Hematopoietic multipotent progenitor cell treated with erythropoietin and hydrocortisone succinate and interleukin-3 and kit ligand, for 8 days (in vitro differentiated cells): ENCODE data around the gene YBEY.
"Not testable (repeated sequence)": the region's sequence is repeated elsewhere in the genome, so short reads cannot be mapped to it uniquely, and the experiment has no call there.

Experiments used
- DNase-seq: peaks from one replicate; pipeline ENCODE4 v3.0.0-alpha.2; 2015

The YBEY gene

DNA sequence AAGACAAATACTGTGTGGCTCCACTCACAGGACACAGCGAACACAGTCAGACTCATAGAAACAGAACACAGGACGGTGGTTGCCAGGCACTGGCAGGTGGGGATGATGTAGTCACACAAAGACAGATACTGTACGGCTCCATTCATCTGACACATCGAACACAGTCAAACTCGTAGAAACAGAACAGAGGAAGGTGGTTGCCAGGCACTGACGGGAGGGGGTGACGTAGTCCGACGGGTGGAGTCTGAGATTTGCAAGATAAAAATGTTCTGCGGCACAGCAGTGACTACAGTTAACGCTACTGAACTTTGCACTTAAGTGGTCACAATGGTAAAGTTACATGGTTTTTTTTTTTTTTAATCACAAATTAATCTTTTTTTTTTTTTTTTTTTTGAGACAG, 18.8 kb downstream of the YBEY start:
- DNase-seq = peak; percentile 67

DNA sequence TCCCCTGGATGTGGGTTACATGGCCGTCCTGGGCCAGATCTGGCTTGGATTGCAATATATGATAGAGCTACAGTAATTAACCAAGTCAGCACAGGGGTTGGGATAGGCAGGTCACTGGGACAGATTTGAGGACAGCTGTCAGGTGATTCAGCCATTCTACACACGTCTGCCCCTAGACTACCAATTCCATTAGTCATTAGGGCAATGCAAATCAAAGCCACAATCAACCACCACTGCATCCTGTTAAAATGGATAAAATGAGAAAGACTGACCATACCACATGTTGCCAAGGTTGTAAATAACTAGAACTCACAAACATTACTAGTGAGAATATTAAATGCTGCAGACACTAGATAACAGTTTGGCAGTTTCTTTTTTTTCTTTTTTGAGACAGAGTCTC, 21.5 kb downstream of the YBEY start:
- peak; percentile 83 for DNase-seq

DNA sequence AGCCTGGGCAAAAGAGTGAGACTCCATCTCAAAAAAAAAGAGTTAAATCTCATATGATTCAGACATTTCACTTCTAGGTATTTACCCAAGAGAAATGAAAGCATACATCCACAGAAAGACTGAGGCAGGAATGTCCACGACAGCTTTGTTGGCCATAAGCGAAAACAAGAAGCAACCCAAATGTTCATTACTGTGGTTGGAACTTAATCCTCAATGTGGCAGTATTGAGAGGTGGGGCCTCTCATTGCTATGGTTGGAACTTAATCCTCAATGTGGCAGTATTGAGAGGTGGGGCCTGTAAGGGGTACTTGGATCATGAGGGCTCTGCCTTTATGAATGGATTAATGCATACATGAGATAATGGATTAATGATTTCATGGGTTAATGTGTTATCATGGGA, 22.3 kb downstream of the YBEY start:
- DNase-seq = no peak

DNA sequence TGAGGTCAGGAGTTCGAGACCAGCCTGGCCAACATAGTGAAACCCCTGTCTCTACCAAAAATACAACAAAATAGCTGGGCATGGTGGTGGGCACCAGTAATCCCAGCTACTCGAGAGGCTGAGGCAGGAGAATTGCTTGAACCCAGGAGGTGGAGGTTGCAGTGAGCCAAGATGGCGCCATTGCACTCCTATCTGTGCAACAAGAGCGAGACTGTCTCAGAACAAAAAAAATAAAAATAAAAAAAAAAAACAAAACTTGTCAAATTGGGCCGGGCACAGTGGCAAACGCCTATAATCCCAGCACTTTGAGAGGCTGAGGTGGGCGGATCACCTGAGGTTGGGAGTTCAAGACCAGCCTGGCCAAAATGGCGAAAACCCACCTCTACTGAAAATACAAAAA, 24.1 kb downstream of the YBEY start:
- not testable (repeated sequence) for DNase-seq

DNA sequence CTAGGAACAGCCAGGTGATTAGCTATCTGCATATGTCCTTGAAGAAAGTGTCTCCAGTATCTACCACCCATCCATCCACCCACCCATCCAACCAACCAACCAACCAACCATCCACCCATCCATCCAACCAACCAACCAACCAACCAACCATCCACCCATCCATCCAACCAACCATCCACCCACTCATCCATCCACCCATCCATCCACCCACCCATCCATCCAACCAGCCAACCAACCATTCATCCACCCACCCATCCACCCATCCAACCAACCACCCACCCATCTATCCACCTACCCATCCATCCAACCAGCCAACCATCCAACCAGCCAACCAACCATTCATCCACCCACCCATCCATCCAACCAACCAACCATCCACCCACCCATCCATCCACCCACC, 25.4 kb downstream of the YBEY start:
- DNase-seq = no peak

DNA sequence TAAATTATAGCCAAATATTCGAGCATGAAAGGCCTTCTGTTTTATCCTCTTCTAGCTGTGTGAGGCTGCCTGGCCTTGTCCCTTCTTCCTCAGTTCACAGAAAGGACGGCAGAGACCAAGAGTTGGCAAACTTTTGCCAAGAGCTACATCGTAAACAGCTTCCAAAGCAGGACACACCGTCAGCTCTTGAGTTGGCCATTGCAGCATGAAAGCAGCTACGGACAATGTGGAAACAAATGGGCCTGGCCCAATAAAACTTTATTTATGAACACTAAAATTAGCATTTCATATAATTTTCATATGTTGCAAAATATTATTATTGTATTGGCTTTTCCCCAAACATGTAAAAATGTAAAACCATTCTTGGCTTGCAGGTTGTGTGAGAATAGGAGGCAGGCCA, 26.8 kb downstream of the YBEY start:
- no peak for DNase-seq

DNA sequence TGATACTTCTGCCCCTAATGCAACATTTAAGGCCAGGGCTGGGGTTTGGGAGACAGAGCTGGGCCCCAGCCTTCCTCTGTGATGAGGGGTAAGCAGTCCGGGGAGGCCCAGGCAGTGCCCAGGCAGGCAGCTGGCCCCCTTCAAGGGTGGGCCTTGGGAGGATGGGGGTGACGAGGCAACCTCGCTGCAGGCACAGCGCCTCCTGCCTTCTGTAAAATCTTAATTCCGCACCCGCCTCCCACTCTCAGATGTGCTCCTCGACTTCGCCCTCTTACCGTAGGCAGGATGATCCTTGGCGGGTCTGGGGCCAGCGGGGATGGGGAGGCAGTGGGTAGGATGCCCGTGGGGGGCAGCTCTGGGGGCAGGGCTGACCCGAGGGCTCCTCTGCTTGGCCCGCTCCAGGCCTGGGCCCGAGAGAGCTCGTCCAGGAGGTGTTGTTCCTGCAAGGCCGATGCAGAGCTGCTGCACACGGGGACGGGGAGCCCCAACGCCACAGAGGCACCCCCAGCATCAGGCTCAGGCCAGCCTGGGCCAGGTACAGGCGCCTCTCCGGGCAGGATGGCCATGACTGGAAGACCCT, 28.4 kb downstream of the YBEY start:
- DNase-seq = no peak

DNA sequence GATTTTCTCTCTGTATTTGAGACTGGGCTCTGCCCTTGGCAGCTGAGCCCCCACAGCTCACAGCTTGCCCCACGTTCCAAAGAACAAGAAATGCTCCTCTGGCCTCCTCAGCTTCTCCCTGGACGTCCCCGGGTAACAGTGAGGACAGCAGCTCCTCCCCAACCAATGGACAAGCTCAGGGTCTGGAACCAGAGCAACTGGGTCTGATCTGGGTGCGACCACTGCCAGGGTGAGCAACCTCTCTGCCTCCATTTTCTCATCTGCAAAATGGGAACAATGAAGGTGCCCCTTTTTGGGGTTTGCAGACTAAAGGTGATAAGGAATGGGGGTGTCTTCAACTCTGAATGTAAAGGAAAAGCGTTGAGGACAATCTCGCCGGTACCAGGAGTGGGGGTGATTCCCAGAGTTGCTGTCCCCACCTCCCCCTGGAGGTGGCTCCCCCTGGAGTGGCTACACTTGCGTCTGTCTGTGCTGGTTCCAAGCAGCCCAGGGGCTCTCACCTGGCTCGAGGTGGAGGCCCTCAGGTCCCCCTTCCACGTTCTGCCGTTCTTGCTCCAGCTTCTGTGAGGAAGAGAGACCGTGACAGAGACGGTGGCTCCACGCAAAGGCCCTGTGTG, 30.7 kb downstream of the YBEY start:
- DNase-seq = no peak

DNA sequence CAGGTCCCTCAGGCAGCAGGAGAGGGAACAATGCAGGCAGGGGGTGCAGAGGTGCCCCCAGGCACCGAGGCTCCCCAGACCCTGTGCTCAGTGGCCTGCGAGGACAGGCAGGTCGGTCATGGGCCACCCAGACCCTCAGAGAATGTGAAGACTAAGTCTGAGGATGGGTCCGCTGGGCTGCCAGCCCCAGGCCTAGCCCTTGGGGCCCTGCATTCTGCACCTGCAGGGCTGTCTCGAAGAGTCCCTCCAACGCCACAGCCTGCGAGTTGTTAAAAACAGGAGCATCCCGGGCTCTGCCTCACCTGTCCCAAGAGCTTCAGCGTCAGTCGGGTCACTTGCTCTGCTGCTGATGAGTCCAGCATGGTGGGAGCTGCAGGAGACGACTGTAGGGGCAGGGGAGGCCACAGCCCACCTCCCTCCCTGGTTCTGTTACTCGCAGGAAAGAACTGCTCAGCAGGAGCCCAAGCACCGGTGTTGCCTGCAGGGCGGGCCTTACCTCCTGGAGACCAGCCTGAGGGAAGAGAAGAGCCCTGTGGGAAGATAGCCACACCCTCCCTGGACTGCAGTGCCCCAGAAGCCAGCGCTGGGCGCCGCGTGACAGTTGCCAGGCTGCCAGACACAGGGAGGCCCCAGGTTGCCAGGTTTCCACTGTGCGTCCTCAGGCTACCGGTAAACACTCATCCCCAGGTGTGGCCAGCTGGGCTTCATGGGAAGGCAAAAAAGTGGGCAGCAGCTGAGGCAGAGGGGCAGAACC, 31.7 kb downstream of the YBEY start:
- peak; percentile 52 for DNase-seq

DNA sequence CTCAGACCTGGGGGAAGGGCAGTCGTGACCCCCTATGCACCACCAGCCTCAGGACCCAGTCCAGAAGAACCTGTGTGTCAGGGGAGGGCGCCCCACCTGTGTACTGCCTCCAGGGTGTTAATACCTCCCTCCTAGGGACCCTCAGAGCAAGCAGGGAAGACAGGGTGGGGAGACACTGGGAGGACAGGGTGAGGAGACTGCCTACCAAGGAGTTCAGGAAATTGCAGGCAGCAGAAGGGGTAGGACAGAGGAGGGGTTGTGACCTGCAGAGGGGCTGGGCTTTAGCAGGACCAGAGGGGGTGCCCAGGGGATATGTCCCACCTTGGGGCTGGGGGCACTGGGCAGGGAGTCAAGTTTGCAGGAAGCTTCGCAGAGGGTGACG, 32.3 kb downstream of the YBEY start:
- no peak for DNase-seq

DNA sequence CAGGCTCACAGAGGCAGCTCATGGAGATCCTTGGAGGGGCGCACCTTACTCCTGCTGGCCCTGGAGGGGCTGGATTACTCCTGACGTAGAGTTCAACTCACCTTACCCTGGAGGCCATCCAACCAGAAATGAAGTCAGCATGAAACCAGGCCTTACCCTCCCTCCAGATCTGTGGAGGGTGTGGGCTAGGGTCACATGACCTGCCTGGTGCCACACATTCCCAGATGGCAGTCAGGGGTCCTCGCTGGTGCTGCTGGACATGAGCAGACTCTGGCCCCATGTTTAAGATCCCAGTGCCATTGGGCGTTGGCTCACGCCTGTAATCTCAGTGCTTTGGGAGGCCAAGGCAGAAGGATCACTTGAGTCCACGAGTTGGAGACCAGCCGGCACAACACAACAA, 33.0 kb downstream of the YBEY start:
- peak; percentile 35 for DNase-seq

DNA sequence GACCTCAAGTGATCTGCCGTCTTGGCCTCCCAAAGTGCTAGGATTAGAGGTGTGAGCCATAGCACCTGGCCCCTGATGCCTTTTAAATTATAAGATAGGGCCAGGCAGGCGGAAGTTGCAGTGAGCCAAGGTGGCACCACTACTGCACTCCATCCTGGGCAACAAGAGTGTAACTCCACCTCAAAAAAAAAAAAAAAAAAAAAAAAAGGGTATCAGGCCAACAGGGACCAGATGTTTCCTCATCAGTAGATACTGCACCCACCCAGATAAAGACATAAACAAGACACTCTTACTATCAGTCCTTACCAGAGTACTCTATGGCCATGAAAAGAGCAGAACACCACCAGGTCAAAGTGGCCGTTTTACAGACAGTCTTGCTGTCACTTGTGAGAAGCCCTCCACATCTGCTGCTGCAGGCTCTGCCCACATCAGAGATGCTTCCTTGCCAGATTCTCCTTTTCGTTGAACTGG, 34.2 kb downstream of the YBEY start:
- DNase-seq = peak; percentile 99

DNA sequence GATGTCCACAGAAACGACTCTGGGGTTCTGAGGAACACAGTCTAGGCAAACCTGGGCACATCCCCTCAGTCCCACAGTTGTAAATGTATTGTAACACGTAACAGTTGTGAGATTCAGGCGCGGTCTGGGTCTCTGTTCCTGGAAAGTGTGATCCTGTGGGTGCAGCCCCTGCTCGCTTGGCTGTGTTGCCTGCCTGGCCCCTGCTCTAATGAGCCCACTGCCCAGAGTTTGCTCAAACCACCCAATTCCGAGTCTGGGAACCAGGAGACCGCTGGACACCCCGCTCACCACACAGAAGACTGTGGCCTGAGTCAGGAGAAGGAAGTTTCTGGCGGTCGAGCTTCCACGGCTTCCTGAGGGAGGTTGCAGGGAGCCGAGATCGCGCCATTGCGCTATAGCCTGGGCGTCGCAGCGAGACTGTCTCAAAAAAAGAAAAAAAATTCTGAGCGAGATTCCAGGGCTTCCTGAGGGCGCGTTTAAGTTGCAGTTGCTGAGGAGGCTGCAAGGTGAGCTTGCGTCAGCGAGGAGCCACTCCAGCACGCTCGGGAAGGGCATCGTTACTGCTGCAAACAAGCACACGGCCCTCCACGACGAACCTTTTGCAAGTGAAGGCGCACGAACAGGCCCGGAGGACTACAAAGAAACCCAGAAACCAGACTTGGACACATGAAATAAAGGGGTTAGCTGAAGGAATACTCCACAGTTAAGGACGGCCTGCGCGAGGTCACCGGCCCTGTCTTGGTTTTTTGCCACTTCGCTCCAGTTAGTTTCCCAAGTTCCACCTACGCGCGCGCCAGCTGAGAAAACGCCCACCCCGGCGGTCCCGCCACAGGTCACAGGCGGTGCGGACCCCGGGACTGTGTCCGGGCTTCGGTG, 36.4 kb downstream of the YBEY start:
- peak; percentile 36 for DNase-seq

DNA sequence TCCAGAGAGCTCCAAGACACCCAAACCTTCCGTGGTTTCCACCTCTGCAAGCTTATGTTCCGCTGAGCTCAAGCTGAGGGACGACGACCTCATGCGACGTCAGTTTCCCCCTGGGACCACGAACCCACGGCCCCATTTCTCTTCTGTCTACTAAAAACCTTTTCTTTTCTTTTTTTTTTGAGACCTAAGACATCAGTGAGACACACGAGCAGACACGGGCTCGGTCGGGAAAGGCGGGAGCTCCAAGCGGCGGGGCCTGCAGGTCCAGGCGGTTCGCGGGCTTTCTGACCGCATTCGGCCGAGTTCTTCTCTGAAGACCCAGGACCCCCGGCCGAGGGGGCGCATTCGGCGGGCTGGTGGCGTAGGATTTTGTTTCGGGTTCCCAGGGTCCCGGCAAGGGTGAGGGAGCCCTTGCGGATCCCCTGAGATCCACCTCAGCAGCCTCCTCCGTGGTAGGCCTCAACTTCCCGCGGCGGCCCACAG, 37.1 kb downstream of the YBEY start:
- DNase-seq = peak; percentile 32

DNA sequence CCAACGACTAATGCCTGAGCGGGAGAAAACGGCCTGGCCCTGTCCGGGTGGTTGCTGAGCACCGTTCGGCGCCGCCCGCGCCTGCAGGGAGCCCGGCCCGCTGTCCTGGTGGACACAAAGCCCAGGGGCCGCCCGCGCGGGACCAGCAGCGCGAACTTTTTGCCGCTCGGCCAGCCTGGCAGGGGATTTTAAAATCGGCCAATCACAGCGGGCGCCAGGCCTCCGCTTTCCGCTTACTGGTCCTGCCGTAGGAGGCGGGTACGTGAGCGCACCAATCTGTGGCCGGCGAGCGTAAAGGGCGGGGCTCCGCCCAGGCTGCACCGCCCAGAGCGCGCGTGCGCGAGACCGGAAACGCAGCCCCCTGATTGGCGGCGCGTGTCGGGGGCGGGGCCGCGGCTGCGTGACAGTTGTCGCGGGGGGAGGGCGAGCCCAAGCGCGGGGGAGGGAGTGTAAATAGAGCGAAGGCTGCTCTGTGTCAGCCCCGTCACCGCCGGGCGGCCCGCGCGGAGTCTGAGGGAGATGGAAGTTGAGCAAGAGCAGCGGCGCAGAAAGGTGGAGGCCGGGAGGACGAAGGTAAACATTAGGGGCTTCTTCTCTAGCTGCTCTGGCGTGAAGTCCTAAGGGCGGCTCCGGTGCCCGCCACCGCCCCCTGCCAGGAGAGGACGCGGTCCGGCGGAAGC, 37.7 kb downstream of the YBEY start, which contains the start of the genes C21orf58 and PCNT:
Gene C21orf58 (minus strand): TSS at position 161 of the 680 bp plus-strand sequence. CDS start 1,132 bp downstream, outside the sequence.
Gene PCNT (plus strand): TSS at position 447 of the 680 bp plus-strand sequence. CDS start 73 bp downstream, at position 520.
- DNase-seq = peak; percentile 97

DNA sequence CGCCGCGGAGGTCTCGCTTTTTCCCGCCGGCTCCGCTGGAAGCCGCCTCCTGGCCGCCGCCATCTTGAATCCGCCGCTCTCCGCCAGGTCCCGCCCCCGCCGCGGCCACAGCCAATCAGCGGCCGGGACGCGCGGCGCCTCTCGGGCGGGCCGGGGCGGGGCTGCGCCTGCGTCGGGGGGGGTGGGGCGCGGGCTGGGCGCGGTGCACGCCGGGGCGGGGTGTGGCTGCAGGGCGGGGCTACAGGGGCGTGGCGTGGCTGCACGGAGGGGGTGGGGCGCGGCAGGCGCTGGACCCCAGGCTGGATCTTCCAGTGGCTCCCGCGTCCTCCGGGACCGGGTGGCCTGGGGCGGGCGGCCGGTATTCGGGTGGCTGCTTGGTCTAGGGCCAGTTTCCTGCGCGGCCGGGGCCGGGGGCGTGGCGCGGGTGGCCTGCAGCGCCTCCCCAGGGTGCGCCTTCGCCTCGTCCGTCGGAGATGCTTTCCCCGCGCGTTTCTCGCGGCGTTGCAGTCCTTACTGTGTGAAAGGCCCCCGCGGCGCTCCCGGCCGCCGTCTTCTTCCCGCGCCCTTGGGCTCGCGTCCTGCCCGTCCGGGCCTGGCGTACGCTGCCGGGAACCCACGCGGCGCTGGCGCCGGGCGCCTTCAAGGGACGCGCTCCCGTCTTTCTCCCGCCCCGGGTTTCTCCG, 38.4 kb downstream of the YBEY start:
- DNase-seq = peak; percentile 78

DNA sequence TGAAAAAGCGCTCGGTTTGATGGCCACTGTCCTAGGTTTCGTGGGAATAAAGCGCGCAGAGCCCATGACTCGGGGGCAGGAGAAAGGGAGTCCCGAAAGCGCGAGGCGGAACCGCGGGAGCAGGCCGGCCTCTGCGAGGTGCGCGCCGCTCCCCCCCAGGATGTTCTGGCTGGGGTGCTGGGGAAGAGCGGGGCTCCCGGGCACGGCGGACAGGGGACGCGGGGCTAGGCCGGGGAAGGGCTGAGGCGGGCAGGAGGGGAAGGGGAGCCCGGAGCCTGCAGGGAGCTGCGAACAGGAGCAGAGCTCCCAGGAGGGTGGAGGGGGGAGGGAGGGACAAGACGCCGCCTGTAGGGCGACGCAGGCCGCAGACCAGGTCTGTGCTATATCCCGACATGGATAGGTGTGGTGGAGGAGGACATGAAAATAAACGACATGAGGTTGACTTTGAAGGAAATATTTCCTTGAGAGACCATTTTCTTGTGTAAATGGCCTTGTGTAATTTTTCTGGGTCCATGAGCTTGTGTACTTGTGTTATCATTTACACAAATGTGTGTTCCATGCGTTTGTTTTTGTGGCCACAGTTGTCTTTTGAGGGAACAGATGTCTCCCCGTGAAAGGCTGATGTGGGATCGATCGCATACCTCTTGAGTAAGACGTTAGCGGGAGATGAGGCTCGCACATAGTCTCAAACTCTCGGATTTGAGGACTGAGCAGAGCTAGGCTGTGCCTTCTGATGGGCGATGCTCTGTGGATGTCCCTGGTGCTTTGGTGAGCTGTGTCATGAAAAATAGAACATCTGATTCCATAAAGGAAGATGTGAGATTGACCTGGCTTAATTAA, 39.2 kb downstream of the YBEY start:
- peak; percentile 66 for DNase-seq

DNA sequence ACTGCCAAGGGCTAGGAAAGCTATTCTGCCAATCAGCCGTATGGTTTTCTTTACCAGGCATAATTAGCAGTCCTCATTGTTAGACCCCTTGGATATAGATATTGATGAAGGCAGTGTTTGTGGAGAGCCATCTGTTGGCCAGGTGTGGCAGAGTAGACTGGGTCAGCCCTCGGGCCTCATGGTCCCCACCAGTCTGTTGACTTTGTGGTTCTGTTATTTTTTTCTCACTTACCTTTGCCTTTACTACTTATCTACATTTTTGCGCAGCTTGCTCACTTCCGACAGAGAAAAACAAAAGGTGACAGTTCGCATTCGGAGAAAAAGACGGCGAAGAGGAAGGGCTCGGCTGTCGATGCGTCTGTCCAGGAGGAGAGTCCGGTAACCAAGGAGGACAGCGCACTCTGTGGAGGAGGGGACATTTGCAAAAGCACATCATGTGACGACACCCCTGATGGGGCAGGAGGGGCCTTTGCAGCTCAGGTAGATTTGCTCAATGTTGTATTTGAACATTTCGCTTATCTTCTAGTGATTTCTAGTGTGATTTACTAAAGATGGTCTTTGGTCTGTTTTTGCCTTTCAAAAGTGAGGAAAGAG, 40.1 kb downstream of the YBEY start:
- DNase-seq = no peak

DNA sequence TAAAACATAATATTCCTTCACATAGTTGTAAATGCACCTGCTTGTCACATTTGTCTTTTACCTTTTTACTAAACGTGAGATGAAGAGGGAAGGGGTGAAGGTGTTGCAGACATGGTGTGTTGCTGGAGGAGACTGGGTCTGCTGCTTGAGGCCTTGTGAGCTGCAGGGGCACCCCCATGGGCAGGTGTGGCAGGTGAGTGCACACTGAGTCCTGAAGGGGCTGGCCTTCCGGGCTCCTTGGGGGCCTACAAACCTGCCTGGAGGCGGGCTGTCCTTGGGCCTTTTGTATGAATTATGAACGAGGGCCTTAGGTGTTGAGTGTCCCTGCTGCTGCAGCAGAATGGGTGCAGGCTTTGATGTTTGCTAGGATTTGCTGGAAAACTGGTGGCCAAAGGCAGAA, 41.6 kb downstream of the YBEY start:
- DNase-seq = no peak

DNA sequence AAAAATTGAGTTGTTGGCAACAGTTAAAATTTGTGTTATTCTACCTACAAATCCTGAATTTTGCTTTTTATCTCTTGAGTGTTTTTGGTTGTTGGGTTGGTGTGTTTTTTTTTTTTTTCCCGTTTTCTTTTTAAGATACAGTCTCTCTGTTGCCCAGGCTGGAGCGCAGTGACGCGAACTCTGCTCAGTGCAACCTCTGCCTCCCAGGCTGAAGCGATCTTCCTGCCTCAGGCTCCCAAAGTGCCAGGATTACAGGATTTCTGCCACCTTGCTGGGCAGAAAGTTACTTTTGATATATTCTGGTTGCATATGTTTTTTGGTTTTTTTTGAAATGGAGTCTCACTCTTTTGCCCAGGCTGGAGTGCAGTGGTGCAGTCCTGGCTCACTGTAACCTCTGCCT, 42.0 kb downstream of the YBEY start:
- no peak for DNase-seq
